Esophagus muscularis mucosa (tissue), 3 donors: ENCODE results near the gene STARD13.

Source experiments
- CTCF ChIP-seq, 3 experiments: fragments of 200-600 bp in 2 of 3; fragments of 450-650 bp in 1 of 3; sonication (generic) in 2 of 3; IDR thresholded peaks; one replicate each; pipeline ENCODE4 v1.5.1; 2017 to 2019; ENCODE audit warnings: antibody characterized with exemption in 3 of 3, mild to moderate bottlenecking in 2 of 3, moderate library complexity in 1 of 3
- POLR2A ChIP-seq: fragments of 450-650 bp; IDR thresholded peaks from one replicate; pipeline ENCODE4 v1.6.1; 2017; ENCODE audit warnings: antibody characterized with exemption, moderate library complexity, mild to moderate bottlenecking, low read depth
- POLR2AphosphoS5 ChIP-seq, 2 donors: sonication (generic); formaldehyde crosslinking; IDR thresholded peaks; one replicate each; pipeline ENCODE4 v1.6.1; 2017; ENCODE audit warnings: antibody characterized with exemption in 2 of 2

- TF ChIP-seq CTCF (IDR thresholded peaks at IDR 0.05) (no peak), POLR2AphosphoS5 (IDR thresholded peaks at IDR 0.05) (no peak), POLR2A (no peak)
Observed at GRCh38 chr13:33289966-33290365, 4.4 kb upstream of the STARD13 start.
